K562 (cell line): Measurements from ENCODE around the gene PITHD1. TPM values are rescaled to one million over a fixed set of nuclear protein-coding genes. Genes with fewer than 3 reads are reported as not detected.

Experiments used
- ATF7 ChIP-seq: fragments of 450-650 bp; IDR thresholded peaks from 2 replicates; pipeline ENCODE4 v1.7.1; 2014; ENCODE audit warnings: mild to moderate bottlenecking, moderate library complexity
- BRCA1 ChIP-seq, 2 experiments: fragments of 450-650 bp in 1 of 2; sonication (generic) in 1 of 2; formaldehyde crosslinking in 1 of 2; IDR thresholded peaks; 2 replicates each; pipeline versions ENCODE4 v1.5.0 to v1.6.1; 2017 to 2020; ENCODE audit warnings: mild to moderate bottlenecking in 1 of 2, missing genetic modification reagents in 1 of 2
- CHD1 ChIP-seq: fragments of 200-600 bp; sonication (generic); IDR thresholded peaks from one replicate; pipeline ENCODE4 v1.6.1; 2012; ENCODE audit warnings: mild to moderate bottlenecking, moderate library complexity, low read length, inconsistent platforms
- FOSL1 ChIP-seq: fragments of 200-800 bp; sonication (Bioruptor generic); conservative IDR thresholded peaks from 2 replicates; pipeline ENCODE4 v1.6.1; 2016; ENCODE audit warnings: missing genetic modification characterization, missing compliant biosample characterization
- FOXM1 ChIP-seq, 2 experiments: fragments of 450-650 bp in 1 of 2; sonication (generic) in 1 of 2; formaldehyde crosslinking in 1 of 2; IDR thresholded peaks; 2 replicates each; pipeline versions ENCODE4 v1.6.1 to v1.9.0; 2017 to 2022; ENCODE audit warnings: low read depth in 2 of 2, mild to moderate bottlenecking in 2 of 2, missing genetic modification reagents in 1 of 2, moderate library complexity in 1 of 2
- GTF2B ChIP-seq: IDR thresholded peaks from 2 replicates; pipeline ENCODE4 v1.6.1; 2011; ENCODE audit not compliant: insufficient read length; ENCODE audit errors: extremely low read depth
- HIVEP1 ChIP-seq: fragments of 250-450 bp; sonication (Bioruptor Pico); IDR thresholded peaks from 2 replicates; pipeline ENCODE4 v1.4.0; 2020; ENCODE audit warnings: mild to moderate bottlenecking
- MAZ ChIP-seq, 2 experiments: fragments of 450-650 bp in 1 of 2; sonication (generic) in 1 of 2; formaldehyde crosslinking; IDR thresholded peaks in 1 of 2; conservative IDR thresholded peaks in 1 of 2; 2 replicates each; pipeline versions ENCODE4 v1.4.0 to v1.5.0; 2020; ENCODE audit warnings: mild to moderate bottlenecking in 1 of 2, missing genetic modification reagents in 1 of 2
- MBD2 ChIP-seq: sonication (generic); IDR thresholded peaks from 2 replicates; pipeline ENCODE4 v1.6.1; 2016; ENCODE audit warnings: low read depth, borderline replicate concordance
- POLR2AphosphoS5 ChIP-seq: IDR thresholded peaks from 2 replicates; pipeline ENCODE4 v1.6.1; 2011; ENCODE audit warnings: mild to moderate bottlenecking, low read depth, low read length, moderate library complexity; ENCODE audit not compliant: control insufficient read depth, insufficient read depth
- RB1 ChIP-seq: fragments of 450-650 bp; IDR thresholded peaks from 2 replicates; pipeline ENCODE4 v1.6.1; 2017; ENCODE audit warnings: low read depth, mild to moderate bottlenecking
- THAP12 ChIP-seq: fragments of 250-450 bp; sonication (Bioruptor Pico); IDR thresholded peaks from 2 replicates; pipeline ENCODE4 v1.9.0; 2021; ENCODE audit warnings: mild to moderate bottlenecking, inconsistent platforms
- ZBTB12 ChIP-seq: fragments of 250-450 bp; sonication (Bioruptor Pico); IDR thresholded peaks from 2 replicates; pipeline ENCODE4 v1.4.0; 2020
- polyA plus RNA-seq, 8 experiments: library from polyadenylated mRNA; depleted of rRNA in 4 of 8; stranded (reverse) in 5 of 8; unstranded in 3 of 8; fragments of >200 nt; fragmentation: Nextera tagmentation in 2 of 8; fragmentation: Illumina TruSeq in 1 of 8; extraction: Ambion mirVana in 2 of 8; extraction: Trizol in 1 of 8; gene quantifications; 2 replicates each; pipeline versions ENCODE4 v1.2.1 to v1.2.3, GENCODE V29; 2011 to 2014; ENCODE audit warnings: inconsistent platforms in 1 of 8, missing spikeins in 1 of 8
- total RNA-seq, 7 experiments: library from RNA; depleted of rRNA in 6 of 7; stranded (reverse); fragments of >200 nt in 6 of 7; fragmentation: Illumina TruSeq in 2 of 7; extraction: Trizol in 2 of 7; gene quantifications; 2 replicates each; pipeline versions ENCODE4 v1.2.1 to v1.2.3, GENCODE V29; 2011 to 2021; ENCODE audit warnings: low replicate concordance in 1 of 7
- TF ChIP-seq, protein P1 (sequence below): fragments of 450-650 bp; IDR thresholded peaks from 2 replicates; pipeline ENCODE4 v1.6.1; 2016; ENCODE audit warnings: antibody characterized with exemption
- TF ChIP-seq, protein P2 (sequence below): sonication (generic); formaldehyde crosslinking; IDR thresholded peaks from 2 replicates; pipeline ENCODE4 v1.8.0; 2022; ENCODE audit warnings: mild to moderate bottlenecking, missing genetic modification reagents

The PITHD1 gene
- total and polyA plus RNA-seq, 9 of the 15 experiments (the other 6 are each of a cell fraction or from before 2014, with no cell fraction given): 46.5 to 175 (median 149) TPM

- TF ChIP-seq ZBTB12 (CRISPR knock-in tag): no peak
- peak; percentile 58 for TF ChIP-seq THAP12 (CRISPR knock-in tag)
- 0 out of 2 replicates have a peak, but pooled peaks have one; percentile 34 for TF ChIP-seq HIVEP1 (CRISPR knock-in tag)
- TF ChIP-seq FOSL1 (tag): peak; percentile 39; the same call in 1 of the 2 replicates
- TF ChIP-seq GTF2B: no peak
- TF ChIP-seq, protein P1, sequence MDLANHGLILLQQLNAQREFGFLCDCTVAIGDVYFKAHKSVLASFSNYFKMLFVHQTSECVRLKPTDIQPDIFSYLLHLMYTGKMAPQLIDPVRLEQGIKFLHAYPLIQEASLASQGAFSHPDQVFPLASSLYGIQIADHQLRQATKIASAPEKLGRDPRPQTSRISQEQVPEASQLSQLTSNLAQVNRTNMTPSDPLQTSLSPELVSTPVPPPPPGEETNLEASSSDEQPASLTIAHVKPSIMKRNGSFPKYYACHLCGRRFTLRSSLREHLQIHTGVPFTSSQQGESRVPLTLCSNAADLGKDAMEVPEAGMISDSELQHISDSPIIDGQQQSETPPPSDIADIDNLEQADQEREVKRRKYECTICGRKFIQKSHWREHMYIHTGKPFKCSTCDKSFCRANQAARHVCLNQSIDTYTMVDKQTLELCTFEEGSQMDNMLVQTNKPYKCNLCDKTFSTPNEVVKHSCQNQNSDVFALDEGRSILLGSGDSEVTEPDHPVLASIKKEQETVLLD: no peak
- no peak for TF ChIP-seq BRCA1 (IDR thresholded peaks at IDR 0.05)
- TF ChIP-seq BRCA1 (CRISPR knock-in tag; IDR thresholded peaks at IDR 0.05): peak; percentile 64; the same call in 1 of the 2 replicates
- TF ChIP-seq MBD2: peak; percentile 35; the same call in 1 of the 2 replicates
- TF ChIP-seq FOXM1 (IDR thresholded peaks at IDR 0.05; ENCODE audit: low read depth): no peak
- no peak for TF ChIP-seq FOXM1 (CRISPR knock-in tag; IDR thresholded peaks at IDR 0.05; ENCODE audit: low read depth)
- TF ChIP-seq RB1: peak; percentile 69
- TF ChIP-seq POLR2AphosphoS5: peak; percentile 77; the same call in 1 of the 2 replicates
- peak; percentile 55 for TF ChIP-seq ATF7
- TF ChIP-seq, protein P2, sequence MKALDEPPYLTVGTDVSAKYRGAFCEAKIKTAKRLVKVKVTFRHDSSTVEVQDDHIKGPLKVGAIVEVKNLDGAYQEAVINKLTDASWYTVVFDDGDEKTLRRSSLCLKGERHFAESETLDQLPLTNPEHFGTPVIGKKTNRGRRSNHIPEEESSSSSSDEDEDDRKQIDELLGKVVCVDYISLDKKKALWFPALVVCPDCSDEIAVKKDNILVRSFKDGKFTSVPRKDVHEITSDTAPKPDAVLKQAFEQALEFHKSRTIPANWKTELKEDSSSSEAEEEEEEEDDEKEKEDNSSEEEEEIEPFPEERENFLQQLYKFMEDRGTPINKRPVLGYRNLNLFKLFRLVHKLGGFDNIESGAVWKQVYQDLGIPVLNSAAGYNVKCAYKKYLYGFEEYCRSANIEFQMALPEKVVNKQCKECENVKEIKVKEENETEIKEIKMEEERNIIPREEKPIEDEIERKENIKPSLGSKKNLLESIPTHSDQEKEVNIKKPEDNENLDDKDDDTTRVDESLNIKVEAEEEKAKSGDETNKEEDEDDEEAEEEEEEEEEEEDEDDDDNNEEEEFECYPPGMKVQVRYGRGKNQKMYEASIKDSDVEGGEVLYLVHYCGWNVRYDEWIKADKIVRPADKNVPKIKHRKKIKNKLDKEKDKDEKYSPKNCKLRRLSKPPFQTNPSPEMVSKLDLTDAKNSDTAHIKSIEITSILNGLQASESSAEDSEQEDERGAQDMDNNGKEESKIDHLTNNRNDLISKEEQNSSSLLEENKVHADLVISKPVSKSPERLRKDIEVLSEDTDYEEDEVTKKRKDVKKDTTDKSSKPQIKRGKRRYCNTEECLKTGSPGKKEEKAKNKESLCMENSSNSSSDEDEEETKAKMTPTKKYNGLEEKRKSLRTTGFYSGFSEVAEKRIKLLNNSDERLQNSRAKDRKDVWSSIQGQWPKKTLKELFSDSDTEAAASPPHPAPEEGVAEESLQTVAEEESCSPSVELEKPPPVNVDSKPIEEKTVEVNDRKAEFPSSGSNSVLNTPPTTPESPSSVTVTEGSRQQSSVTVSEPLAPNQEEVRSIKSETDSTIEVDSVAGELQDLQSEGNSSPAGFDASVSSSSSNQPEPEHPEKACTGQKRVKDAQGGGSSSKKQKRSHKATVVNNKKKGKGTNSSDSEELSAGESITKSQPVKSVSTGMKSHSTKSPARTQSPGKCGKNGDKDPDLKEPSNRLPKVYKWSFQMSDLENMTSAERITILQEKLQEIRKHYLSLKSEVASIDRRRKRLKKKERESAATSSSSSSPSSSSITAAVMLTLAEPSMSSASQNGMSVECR (CRISPR knock-in tag): peak; percentile 98
- peak; percentile 69 to 82 for TF ChIP-seq MAZ (CRISPR knock-in tag; conservative IDR thresholded peaks at IDR 0.05 in 1 of 2, IDR thresholded peaks at IDR 0.05 in 1 of 2)
- TF ChIP-seq CHD1: peak; percentile 8
Observed at GRCh38 chr1:23743287-23744152, 34.7 kb upstream of the PITHD1 start, which contains the start of gene ELOA (continued).
